B cell (primary cell): ENCODE measurements around the gene FOLH1. TPM values are rescaled to one million over a fixed set of nuclear protein-coding genes. Genes with fewer than 3 reads are reported as not detected.
"Not testable (repeated sequence)": the region's sequence is repeated elsewhere in the genome, so short reads cannot be mapped to it uniquely, and the experiment has no call there.

ENCODE experiments used
- ATAC-seq: fragments of 200-7000 bp; cut with Tn5 transposase; one replicate; pipeline ENCODE4 v1.10.0; 2021; ENCODE audit warnings: low read depth, mild to moderate bottlenecking, moderate number of reproducible peaks, moderate library complexity
- CTCF ChIA-PET: fragments of 350-600 bp; sonication (Branson Sonifier 250); formaldehyde crosslinking; loops from one replicate; lab custom pipeline; 2021; ENCODE audit warnings: antibody characterized with exemption, inconsistent platforms; lab: Charles Lee
- POLR2A ChIA-PET: fragments of 350-600 bp; sonication (Branson Sonifier 250); formaldehyde crosslinking; loops from one replicate; lab custom pipeline; 2021; ENCODE audit warnings: antibody characterized with exemption; lab: Charles Lee
- DNase-seq: peaks from one replicate; pipeline ENCODE4 v3.0.0; 2013
- H2AFZ ChIP-seq: 2 replicates; pipeline ENCODE4 v1.6.1; 2012; ENCODE audit warnings: mild to moderate bottlenecking, low read depth, low read length; ENCODE audit not compliant: insufficient read depth, poor library complexity, severe bottlenecking
- H3K27ac ChIP-seq, 2 donors: 1 replicate in 1 of 2; 2 replicates in 1 of 2; pipeline ENCODE4 v1.5.1; 2012 to 2013; ENCODE audit warnings: low read length in 2 of 2, mild to moderate bottlenecking in 2 of 2, moderate library complexity in 1 of 2
- H3K27me3 ChIP-seq, 4 experiments: fragments of 200-600 bp in 1 of 4; sonication (generic) in 1 of 4; replicated peaks in 1 of 4; 1 replicate in 2 of 4; 2 replicates in 2 of 4; pipeline versions ENCODE4 v1.6.1 to v1.7.0; 2013 to 2016; ENCODE audit warnings: low read length in 3 of 4, mild to moderate bottlenecking in 2 of 4, mixed read lengths in 1 of 4, moderate library complexity in 1 of 4; ENCODE audit not compliant: insufficient read depth in 4 of 4, control insufficient read depth in 3 of 4; ENCODE audit errors: control extremely low read depth in 1 of 4
- H3K36me3 ChIP-seq, 2 experiments: replicated peaks in 1 of 2; 1 replicate in 1 of 2; 2 replicates in 1 of 2; pipeline versions ENCODE4 v1.6.1 to v1.7.1; 2013; ENCODE audit warnings: low read length in 1 of 2; ENCODE audit not compliant: insufficient read depth in 2 of 2, control insufficient read depth in 1 of 2; ENCODE audit errors: control extremely low read depth in 1 of 2, extremely low read depth in 1 of 2
- H3K4me1 ChIP-seq, 2 donors: fragments of 200-600 bp in 1 of 2; sonication (generic) in 1 of 2; 1 replicate in 1 of 2; 2 replicates in 1 of 2; pipeline versions ENCODE4 v1.5.1 to v1.6.1; 2013 to 2017; ENCODE audit warnings: low read length in 2 of 2; ENCODE audit not compliant: control insufficient read depth in 2 of 2, insufficient read depth in 2 of 2
- H3K4me2 ChIP-seq: replicated peaks from 2 replicates; pipeline ENCODE3; 2012; ENCODE audit warnings: mild to moderate bottlenecking, low read depth, low read length; ENCODE audit not compliant: poor library complexity, severe bottlenecking
- H3K4me3 ChIP-seq, 5 experiments: fragments of 200-600 bp in 1 of 5; sonication (generic) in 1 of 5; 1 replicate in 3 of 5; 2 replicates in 2 of 5; pipeline versions ENCODE4 v1.5.1 to v1.7.0; 2011 to 2016; ENCODE audit warnings: low read length in 4 of 5, mild to moderate bottlenecking in 4 of 5, low read depth in 2 of 5, control low read depth in 1 of 5, moderate library complexity in 1 of 5; ENCODE audit not compliant: insufficient read depth in 1 of 5; ENCODE audit errors: control extremely low read depth in 1 of 5, extremely low read depth in 1 of 5
- H3K79me2 ChIP-seq: fragments of 200-600 bp; sonication (generic); one replicate; pipeline ENCODE4 v1.6.0; 2016; ENCODE audit warnings: low read length; ENCODE audit not compliant: control insufficient read depth, insufficient read depth
- H3K9ac ChIP-seq: fragments of 200-600 bp; sonication (generic); 2 replicates; pipeline ENCODE4 v1.6.1; 2017; ENCODE audit warnings: mild to moderate bottlenecking, low read length, moderate library complexity
- H3K9me3 ChIP-seq, 3 donors: one replicate each; pipeline versions ENCODE4 v1.6.1 to v1.7.1; 2013; ENCODE audit warnings: low read length in 2 of 3; ENCODE audit not compliant: control insufficient read depth in 2 of 3, insufficient read depth in 1 of 3; ENCODE audit errors: control extremely low read depth in 1 of 3
- H4K20me1 ChIP-seq: 2 replicates; pipeline ENCODE4 v1.6.0; 2012; ENCODE audit warnings: mild to moderate bottlenecking, low read length; ENCODE audit not compliant: insufficient read depth, control insufficient read depth, poor library complexity, severe bottlenecking
- H3K27ac Mint-ChIP-seq: one replicate; pipeline ENCODE4 v1.8.0; 2021; ENCODE audit warnings: mixed read lengths
- H3K27me3 Mint-ChIP-seq: one replicate; pipeline ENCODE4 v1.8.0; 2021; ENCODE audit warnings: mixed read lengths
- H3K4me1 Mint-ChIP-seq: one replicate; pipeline ENCODE4 v1.8.0; 2021; ENCODE audit warnings: mixed read lengths
- H3K4me3 Mint-ChIP-seq: one replicate; pipeline ENCODE4 v1.8.0; 2021; ENCODE audit warnings: mixed read lengths
- H3K9me3 Mint-ChIP-seq: one replicate; pipeline ENCODE4 v1.8.0; 2022; ENCODE audit warnings: mixed read lengths; ENCODE audit not compliant: insufficient read depth
- WGBS: methylation state at CpG from one replicate; pipeline ENCODE4 v1.1.5; 2013; ENCODE audit warnings: missing lambda C conversion rate; ENCODE audit not compliant: insufficient coverage; 5-methylcytosine and 5-hydroxymethylcytosine counted together
- intact Hi-C: fragments of 100-400 bp; cut with micrococcal nuclease; formaldehyde crosslinking; loops from one replicate; pipeline ENCODE4 v1.10.0; 2022
- polyA plus RNA-seq: library from polyadenylated mRNA; depleted of rRNA; stranded (reverse); fragments of >200 nt; gene quantifications from 2 replicates; pipeline ENCODE4 v1.2.3, GENCODE V29; 2012
- total RNA-seq, 2 donors: library from RNA; stranded (reverse); fragments of 120-200 nt in 1 of 2; gene quantifications; 1 replicate in 1 of 2; 2 replicates in 1 of 2; pipeline versions ENCODE4 v1.2.3 to v1.2.4, GENCODE V29; 2013 to 2022

FOLH1 gene
- total and polyA plus RNA-seq, 2 donors (not counting 1 experiment from before 2014, with no cell fraction given): not detected

GRCh38 chr11:49177936-49178335 is 30.5 kb downstream of the FOLH1 start:
- H3K9me3 ChIP-seq, H3K27ac Mint-ChIP-seq, H3K36me3 ChIP-seq, H2AFZ ChIP-seq, H3K4me1 ChIP-seq, H3K79me2 ChIP-seq, DNase-seq, H3K27ac ChIP-seq, H3K9ac ChIP-seq, H3K27me3 ChIP-seq, H3K27me3 Mint-ChIP-seq, CTCF ChIA-PET, intact Hi-C loops, ATAC-seq, H3K4me3 ChIP-seq, H3K4me1 Mint-ChIP-seq, H3K4me3 Mint-ChIP-seq, H3K9me3 Mint-ChIP-seq, POLR2A ChIA-PET, H3K4me2 ChIP-seq, H4K20me1 ChIP-seq: not testable (repeated sequence)
- WGBS: no CpG with 5 or more reads among the region's 3 CpGs

- DNase-seq, H3K4me3 Mint-ChIP-seq, H3K27ac ChIP-seq, H3K27me3 ChIP-seq, H3K27me3 Mint-ChIP-seq, intact Hi-C loops, H3K4me3 ChIP-seq, ATAC-seq, POLR2A ChIA-PET, H3K9me3 ChIP-seq, H3K4me1 ChIP-seq, H3K9me3 Mint-ChIP-seq, H3K4me2 ChIP-seq, H3K27ac Mint-ChIP-seq, H2AFZ ChIP-seq, H3K36me3 ChIP-seq, H3K4me1 Mint-ChIP-seq, CTCF ChIA-PET, H3K79me2 ChIP-seq, H4K20me1 ChIP-seq, H3K9ac ChIP-seq: not testable (repeated sequence)
Measured at GRCh38 chr11:49175378-49175777, 33.0 kb downstream of the FOLH1 start.

GRCh38 chr11:49174691-49175366 is 33.6 kb downstream of the FOLH1 start:
- H2AFZ ChIP-seq, H3K36me3 ChIP-seq, H3K9me3 ChIP-seq, H3K79me2 ChIP-seq, intact Hi-C loops, H3K4me1 Mint-ChIP-seq, H3K4me3 Mint-ChIP-seq, ATAC-seq, H3K4me1 ChIP-seq, H3K4me3 ChIP-seq, DNase-seq, CTCF ChIA-PET, H3K4me2 ChIP-seq, POLR2A ChIA-PET, H4K20me1 ChIP-seq, H3K27me3 Mint-ChIP-seq, H3K27ac Mint-ChIP-seq, H3K9me3 Mint-ChIP-seq, H3K27ac ChIP-seq, H3K27me3 ChIP-seq, H3K9ac ChIP-seq: not testable (repeated sequence)
- whole genome bisulfite sequencing: no CpG with 5 or more reads among the region's 3 CpGs

- H3K4me1 Mint-ChIP-seq, DNase-seq, intact Hi-C loops, H3K27me3 Mint-ChIP-seq, H4K20me1 ChIP-seq, H3K27ac Mint-ChIP-seq, H3K27ac ChIP-seq, H3K36me3 ChIP-seq, H3K4me3 ChIP-seq, H3K4me2 ChIP-seq, POLR2A ChIA-PET, H3K4me1 ChIP-seq, ATAC-seq, CTCF ChIA-PET, H3K9ac ChIP-seq, H3K79me2 ChIP-seq, H3K9me3 ChIP-seq, H3K27me3 ChIP-seq, H3K9me3 Mint-ChIP-seq, H3K4me3 Mint-ChIP-seq, H2AFZ ChIP-seq: not testable (repeated sequence)
- WGBS: no CpG with 5 or more reads among the region's 3 CpGs
Measured at GRCh38 chr11:49171613-49172012, 36.8 kb downstream of the FOLH1 start.
